HG03521 (cell line): ENCODE data around the gene TAP1.

Experiments used
- ATAC-seq: cut with Tn5 transposase; IDR thresholded peaks from one replicate; pipeline ENCODE4 v1.9.1; 2021; ENCODE audit warnings: mild to moderate bottlenecking, moderate library complexity; ENCODE audit not compliant: unreplicated experiment

TAP1 gene

DNA sequence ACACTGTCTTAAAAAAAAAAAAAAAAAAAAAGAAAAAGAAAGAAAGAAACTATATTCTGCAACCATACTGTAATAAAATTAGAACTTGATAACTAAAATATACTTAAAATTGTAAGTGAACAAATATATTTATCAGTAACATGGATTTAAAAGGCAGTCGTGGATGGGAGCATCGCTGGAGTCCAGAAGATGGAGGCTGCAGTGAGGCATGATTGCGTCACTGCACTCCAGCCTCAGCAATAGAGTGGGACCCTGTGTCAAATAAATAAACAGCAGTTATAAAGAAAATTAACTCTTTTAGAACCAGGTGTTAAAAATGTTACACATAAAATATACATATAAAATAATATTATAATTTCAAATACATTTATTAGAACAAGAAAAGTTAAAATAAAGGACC is 9.2 kb upstream of the TAP1 start:
- ATAC-seq, result no peak

DNA sequence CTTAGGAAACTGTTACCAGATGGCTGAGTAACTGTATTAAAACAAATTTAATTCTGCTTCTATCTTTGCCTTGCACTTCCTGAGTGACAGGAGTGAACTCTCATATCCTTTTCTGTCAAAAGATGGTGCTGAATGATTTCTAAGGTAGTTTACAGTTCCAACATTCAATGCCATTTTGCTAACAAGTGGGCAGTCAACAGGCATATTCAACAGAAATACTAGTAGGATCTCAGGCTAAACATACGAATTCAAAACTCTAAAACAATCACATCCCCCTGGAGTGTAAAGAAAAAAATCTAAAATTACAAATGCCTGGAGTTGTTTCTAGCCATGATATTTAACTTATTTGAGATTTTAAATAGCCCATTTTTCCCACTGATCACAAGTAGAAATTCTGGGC is 7.2 kb upstream of the TAP1 start:
- no peak for ATAC-seq

DNA sequence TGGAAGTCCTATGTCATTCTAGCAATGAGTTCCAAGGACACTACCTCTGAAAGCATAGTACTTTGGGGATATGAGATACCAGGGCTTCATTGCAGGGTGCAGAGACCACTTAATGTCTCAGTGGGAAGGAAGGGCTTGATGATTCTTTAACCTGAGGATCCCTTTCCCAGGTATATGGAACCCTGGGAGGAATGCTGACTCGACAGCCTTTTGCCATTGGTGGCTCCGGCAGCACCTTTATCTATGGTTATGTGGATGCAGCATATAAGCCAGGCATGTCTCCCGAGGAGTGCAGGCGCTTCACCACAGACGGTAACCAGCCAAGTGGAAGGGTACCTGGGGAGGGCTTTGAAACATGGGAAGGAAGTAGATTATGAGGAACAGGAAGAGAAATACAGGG is 4.7 kb upstream of the TAP1 start:
- ATAC-seq, result no peak

DNA sequence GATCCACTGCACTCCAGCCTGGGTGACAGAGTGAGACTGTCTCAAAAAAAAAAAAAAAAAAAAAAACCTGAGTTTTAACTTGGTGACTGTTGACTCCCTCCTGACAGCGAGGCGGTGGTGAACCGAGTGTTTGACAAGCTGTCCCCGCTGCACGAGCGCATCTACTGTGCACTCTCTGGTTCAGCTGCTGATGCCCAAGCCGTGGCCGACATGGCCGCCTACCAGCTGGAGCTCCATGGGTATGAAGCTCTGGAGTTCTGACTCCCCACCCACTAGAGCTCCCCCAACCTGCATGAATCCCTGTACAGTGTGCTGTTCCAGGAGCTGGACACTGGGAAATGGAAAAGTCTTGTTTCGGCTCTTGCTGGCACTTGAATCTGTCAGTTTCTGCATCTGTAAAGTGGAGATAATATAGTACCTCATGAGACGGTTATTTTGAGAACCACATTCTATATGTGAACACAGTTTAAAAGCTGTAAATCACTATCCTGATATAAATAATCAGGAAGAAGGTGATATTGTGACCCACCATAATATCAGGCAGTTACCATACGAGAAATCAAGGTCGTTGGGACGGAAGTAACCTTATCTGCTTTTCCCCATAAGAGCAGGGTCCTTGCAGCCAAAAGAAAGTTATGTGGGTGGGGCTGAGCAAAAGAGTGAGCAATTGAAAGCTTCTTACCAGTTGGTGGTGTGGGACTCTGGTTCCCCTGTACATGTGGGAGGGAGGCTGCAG is 3.8 kb upstream of the TAP1 start:
- no peak for ATAC-seq

DNA sequence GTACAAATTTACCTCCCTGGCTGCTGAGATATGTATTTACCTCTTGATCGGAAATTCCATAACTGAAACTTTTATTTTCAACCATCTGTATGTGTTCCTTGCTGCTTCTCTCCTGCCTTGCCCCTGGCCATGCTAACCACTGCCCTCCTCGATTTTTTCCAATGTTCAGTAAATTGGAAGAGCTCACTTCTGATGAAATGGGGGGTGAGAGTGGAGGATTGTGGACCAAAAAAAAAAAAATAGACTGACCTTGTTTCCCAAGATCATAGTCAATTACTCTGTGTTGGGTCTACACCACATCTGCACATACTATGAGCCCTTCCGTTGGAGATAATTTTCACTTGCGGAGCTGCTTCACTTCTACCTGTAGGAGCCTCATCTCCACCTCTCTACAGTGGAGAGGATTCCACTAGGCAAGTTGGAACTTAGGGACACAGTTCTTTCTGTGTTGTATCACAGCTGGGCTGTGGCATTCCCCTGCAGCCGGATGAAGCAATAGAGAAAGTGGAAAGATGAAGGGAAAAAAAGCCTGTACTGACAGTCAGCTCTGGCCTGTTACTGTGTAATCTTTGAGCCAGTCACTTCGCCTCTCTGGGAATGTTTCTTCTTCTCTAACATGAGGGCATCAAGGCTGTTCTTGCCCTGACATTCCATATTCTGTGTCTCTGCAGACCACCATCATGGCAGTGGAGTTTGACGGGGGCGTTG is 2.1 kb upstream of the TAP1 start:
- no peak for ATAC-seq

DNA sequence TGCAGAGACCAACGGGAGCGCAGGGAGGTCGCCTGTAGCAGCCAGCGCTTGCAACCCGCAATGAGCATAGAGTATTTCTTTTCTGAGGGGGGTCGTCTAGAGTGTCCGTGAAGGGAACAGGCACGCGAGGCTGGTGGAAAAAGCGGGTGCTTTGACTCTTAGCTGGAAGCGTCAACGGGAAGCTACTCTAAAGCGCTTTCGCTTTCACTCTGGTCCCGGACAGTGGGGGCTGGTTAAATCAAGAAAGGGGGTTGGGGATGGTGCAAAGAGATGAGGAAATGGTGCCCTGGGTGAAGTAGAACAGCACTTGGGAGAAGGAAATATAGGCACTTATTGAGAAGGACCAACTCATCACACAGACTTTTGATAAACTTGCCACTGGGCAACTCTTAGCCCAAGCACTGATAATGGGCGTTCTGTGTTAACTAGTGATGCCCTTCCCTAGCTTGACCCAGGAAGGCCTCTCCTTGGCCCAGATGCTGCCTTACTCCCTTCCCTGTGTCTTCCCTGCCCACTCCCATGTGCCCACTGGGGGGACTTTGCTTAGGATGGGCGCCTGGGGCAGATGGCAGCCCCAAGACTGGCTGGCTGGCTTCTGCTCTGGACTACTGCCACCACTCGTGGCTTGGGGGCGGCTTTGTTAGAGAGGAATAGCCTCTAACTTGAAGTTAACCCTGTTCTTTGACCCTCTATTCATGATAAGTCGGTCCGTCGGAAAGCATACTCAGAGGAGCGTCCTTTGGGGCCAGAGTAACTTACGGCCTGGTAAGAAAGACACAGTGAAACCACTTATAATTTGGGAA is 1.1 kb upstream of the TAP1 start:
- no peak for ATAC-seq

DNA sequence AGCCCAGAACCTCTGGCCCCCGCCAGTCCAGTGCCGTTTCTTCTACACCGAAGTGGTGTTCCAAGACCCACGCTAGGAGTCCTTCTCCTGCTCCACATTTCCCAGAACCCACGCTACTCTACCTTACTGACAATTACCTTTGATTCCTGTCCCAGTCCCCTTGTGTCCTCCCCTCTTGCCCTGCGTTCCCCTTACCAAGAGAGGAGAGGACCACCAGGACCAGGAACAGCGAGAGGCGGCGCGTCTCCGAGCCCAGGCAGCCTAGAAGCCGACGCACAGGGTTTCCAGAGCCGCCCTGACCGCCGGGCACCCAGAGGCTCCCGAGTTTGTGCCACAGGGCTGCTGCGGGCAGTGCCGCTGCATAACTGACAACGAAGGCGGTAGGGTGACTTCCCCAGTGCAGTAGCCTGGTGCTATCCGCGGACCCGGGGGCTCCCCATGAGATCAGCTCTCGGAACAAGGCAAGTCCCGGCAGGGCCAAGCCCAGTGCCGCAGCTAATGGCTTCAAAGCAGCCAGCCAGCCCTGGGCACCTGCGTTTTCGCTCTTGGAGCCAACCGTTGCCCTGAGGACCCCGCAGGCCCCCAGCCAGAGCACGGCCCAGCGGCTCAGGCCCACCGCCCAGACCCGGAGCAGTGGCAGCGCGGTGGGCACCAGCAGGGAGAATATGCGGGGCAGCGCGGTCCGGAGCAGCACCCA is 512 bp downstream of the TAP1 start:
- ATAC-seq, result peak; percentile 11

DNA sequence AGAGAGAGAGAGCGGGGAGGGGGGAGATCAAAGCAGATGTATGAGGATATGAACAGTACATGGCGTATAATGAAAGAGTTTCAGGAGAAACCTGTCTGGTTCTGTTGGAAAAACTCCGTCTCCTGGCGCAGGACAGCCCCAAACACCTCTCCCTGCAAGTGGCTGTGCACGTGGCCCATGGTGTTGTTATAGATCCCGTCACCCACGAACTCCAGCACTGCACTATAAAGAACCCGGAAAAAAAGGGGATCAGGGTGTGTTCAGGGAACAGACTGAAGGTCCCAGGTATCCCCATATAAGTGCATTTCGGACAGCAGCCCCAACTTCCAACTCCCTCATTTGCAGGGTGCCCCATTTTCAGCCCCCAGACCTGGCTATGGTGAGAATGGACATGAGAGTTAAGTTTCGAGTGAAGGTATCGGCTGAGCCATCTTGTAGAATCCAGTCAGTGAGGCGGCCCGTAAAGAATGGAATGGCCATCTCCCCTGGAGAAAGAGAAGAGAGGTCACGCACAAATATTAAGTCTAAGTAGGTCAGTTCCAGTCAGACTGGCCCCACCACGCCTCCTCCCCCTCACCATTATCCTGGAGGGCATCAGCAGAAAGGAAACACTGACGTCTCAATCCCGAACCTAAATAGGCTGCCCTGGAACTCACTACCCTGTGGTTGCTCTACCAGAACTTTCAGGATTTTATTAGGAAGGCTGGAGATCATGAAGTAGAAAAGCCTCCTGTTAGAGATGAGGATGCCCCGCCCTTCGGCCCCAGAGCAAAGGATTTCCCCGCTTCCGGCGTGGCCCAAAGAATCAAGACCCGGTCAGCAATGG is 1.3 kb downstream of the TAP1 start:
- no peak for ATAC-seq

DNA sequence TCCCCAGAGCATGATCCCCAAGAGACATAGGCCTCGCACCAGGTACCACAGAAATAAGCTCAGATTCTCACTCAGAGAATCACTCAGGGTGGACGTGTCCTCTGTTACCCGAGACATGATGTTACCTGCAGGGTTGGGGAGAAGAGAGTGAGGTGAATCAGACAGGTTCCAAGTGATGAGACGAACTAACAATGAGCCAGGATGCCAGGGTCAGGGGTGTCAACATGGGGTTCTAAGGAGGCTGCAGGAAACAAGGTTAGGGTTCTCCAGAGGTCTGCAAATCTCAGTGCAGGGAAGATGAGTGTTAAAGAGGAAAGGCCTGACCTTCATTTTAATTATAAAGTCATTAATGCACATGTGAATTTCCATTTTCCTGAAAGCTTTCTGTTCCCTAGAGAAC is 2.5 kb downstream of the TAP1 start:
- ATAC-seq, result no peak

DNA sequence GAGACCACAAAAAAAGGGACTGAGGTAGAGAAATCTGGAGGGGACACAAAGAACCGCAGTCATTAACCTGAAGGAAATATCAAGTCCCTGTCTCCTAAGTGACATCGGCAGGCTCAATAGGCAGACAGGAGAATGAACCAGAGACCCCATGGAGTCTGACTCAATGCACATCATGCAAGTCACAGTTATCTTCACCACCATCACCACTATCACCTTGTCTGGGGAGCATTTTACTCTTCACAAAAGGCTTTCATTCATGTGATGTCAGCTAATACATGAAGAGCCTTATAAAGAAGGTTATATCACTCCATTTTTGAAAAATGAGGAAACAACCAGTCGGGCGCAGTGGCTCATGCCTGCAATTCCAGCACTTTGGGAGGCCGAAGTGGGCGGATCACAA is 4.4 kb downstream of the TAP1 start:
- no peak for ATAC-seq

DNA sequence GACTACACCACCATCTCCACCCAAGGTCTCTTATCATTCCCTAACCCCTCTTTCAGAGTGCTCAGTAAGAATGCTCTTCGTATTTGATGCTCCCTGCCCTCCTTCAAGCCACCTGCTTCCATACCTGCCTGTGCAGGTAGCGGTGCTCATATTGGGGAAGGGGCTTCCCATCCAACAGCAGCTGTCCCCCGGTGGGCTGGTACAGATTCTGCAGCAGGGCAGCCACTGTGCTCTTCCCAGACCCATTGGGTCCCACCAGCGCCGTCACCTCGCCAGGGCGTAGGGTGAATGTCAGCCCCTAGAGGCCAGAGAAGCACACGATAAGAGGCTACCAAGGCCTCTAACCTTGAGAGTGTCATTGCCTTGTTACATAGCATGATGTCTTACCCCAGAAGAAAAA is 5.7 kb downstream of the TAP1 start:
- no peak for ATAC-seq

DNA sequence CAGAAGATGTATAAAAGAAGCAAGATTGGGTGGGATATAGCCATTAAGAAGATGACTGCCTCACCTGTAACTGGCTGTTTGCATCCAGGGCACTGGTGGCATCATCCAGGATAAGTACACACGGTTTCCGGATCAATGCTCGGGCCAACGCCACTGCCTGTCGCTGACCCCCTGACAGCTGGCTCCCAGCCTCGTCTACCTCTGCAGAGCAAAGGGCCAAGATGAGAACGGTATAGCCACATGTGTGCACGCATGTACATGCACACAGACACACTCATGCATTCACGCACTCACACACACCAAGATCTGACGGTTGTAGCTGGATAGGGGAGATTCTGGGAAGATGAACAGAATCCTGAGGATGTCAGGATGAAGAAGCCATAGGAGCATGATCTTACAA is 6.5 kb downstream of the TAP1 start:
- ATAC-seq, result no peak

DNA sequence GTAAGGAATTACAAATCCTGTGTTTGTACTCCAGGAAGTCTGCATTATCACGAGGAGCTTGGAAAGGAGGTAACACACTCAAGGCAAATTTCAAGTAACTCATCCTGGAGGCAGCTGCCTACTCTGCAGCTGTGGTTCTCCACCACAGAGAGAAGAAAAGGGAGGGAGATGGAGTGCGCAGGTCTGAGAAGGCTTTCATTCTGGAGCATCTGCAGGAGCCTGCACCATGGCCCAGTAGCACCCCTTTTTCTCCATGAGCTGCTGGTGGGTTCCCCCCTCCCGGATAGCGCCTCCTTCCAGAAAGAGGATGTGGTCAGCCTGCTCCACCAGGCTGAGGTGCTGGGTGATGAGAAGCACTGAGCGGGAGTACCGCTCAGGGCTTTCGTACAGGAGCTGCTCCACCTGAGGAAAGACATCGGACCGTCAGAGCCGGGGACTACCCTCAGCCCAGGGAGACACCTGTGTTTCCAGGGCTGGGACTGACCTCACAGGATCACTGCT is 8.1 kb downstream of the TAP1 start:
- no peak for ATAC-seq

DNA sequence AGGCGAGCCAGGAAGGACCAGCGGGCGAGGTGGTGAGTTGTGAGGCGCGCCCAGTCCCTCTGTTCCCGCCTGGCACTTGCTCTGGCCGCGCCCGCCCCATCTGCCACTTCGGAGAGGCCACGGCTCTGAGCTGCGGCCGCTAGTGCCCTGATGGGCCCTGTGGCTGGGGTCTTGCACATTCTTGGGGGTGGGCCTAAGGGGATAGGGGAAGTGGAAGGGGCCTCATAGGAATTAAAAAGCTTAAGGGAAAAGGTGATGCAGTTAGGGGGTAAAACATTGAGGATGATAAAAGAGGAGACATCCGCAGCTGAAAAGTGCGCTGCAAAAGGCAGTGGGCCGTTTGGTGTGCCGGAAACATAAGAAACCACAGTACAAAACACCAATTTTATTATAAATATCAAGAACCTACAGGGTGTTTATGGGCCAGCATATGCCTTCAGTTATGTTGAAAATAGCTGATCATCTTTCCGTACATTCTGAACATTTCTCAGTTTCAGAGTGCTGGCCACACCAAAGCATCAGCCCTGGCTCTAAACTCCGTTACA is 8.6 kb downstream of the TAP1 start:
- no peak for ATAC-seq

DNA sequence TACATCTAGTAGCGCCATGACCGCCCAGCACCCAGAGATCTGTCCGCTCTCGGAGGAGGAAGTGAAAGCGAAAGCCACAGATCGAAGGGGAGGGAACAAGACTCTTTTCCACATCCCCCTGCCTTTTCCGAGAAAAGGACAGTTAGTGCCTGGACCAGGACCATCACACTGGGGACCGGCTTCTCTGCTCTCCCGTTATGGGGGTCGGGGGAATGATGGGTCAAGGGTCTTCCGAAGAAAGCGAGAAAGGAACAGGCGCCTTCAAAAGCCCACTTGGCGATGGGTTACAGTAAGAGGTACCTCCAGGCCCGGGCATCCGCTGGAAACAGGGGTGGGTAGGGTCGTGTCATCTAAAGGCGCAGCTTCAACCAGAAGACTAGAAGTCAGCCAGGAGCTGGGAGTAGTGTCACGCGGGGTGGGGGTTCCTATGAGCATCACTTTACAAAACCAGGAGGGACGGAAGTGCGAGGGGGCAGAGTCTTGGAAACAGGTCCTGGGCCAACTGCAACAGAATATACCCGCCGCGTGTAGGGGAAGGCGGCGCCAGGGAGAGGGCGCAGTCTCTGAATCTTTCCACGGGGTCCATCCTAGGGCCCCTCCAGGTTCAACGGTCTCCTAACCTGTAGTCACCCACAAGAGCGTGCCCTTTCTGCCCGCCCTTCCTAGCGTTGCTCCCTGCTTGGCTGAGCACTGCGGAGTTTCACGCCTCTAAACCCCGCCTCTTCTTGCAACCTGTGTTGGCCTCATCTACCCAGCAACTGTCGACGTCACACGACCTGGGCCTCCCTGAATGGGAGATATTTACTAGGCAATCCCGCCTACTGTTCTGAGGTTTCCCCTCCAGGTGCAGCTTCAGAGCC is 9.3 kb downstream of the TAP1 start, which contains the start of gene PSMB8:
Gene PSMB8 (minus strand): TSS at position 69 of the 860 bp plus-strand sequence. CDS start 51 bp downstream, at position 18.
- ATAC-seq, result peak; percentile 69

DNA sequence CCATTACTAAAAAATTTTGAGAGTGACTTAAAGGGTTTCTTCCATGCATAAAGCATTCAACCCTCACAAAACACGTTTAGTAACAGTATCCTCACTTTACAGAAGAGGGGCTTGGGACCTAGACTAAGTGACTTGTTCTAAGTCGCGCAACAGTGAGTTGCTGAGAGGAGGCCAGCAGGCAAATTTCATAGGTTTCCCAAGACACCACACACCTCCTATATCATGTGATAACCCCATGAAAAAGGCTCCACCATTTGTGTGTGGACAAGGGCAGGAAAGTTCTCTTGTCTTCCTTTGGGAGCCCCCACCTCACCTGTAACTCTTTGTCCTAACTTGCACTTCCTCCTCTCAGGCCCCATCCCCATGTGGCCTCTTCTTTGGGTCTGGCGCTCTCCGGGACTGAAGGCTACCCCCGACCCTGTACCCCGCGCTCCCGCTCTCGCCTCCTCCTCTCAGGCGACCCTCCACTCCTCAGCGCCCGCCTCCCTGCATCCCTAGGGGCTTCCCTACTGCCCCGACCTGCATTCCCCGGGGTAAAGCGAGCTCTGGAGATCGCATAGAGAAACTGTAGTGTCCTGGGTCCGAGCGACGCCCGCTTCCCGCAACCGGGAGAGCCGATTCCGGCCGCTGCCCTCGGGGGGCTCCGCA is 10.0 kb downstream of the TAP1 start:
- ATAC-seq, result no peak

DNA sequence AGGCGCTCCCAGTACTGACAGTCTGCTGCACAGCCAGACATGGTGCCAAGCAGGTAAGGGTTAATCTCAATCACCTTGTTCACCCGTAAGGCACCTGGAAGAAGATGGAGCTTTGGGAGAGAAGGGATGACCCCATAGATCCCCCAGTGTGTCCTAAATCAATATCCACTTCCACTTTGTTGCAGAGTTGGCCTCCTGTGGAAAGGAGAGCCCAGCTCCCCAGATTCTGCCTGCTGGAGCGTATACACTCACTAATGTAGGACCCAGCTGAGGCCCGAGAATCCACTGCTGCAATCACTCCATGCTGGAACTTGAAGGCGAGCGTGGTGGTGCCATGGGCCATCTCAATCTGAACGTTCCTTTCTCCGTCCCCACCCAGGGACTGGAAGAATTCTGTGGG is 10.8 kb downstream of the TAP1 start:
- ATAC-seq, result no peak

DNA sequence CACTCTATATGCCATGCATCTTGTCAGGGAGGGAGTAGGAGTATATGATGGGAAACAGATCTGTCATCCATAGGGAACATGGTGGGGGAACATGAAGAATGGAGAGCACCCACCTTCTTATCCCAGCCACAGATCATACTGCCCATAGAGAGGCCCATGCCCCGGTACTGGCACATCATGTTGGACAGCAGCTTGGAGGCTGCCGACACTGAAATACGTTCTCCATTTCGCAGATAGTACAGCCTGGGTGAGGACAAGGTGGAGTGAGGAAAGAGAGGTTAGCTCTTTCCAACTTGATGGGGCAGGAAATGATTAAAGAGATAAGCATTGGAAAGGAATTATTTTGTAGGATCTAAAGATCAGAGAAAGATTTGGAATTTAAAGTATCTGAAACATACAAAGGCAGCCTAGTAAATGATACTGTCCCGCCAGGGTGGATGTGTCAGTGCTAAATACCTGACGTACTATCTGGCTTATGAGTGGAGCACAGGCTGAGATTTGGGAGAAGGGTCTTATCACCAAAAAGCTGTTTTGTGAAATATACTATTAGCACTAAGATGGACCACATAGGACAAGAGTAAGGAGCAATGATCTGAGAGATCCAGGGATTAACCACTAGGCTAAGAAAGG is 11.4 kb downstream of the TAP1 start:
- ATAC-seq, result no peak
